ENCODE data around the gene LCN9. TPM values are rescaled to one million over a fixed set of nuclear protein-coding genes. Genes with fewer than 3 reads are reported as not detected.

The LCN9 gene
- total and polyA plus RNA-seq, 4 donors: not detected

DNA sequence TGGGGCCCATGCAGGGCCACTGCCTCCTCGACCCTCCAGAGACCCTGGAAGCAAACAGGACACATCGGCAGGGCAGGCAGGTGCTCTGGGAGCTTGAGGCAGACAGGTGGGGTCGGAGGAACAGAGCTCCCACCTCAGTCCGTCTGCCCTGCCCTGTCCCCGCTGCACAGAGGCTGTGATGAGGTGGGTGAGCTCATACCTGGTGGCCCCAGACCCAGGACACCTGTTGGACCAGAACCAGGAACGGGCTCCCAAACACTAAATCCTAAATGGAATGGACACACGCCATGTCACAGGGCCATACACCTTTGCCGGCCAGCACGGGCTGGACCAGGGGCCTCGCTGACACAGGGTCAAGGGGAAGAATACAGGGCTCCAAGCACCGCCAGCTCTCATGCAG, 30.7 kb downstream of the LCN9 start:
- DNase-seq (ENCODE audit: low spot score): no peak
- TF ChIP-seq, protein P1, sequence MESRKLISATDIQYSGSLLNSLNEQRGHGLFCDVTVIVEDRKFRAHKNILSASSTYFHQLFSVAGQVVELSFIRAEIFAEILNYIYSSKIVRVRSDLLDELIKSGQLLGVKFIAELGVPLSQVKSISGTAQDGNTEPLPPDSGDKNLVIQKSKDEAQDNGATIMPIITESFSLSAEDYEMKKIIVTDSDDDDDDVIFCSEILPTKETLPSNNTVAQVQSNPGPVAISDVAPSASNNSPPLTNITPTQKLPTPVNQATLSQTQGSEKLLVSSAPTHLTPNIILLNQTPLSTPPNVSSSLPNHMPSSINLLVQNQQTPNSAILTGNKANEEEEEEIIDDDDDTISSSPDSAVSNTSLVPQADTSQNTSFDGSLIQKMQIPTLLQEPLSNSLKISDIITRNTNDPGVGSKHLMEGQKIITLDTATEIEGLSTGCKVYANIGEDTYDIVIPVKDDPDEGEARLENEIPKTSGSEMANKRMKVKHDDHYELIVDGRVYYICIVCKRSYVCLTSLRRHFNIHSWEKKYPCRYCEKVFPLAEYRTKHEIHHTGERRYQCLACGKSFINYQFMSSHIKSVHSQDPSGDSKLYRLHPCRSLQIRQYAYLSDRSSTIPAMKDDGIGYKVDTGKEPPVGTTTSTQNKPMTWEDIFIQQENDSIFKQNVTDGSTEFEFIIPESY (IDR thresholded peaks at IDR 0.05): no peak
- TF ChIP-seq HNF4G (IDR thresholded peaks at IDR 0.05) (no peak), GABPA (IDR thresholded peaks at IDR 0.05 in 1 of 2, conservative IDR thresholded peaks at IDR 0.05 in 1 of 2) (no peak), TAF1 (conservative IDR thresholded peaks at IDR 0.05) (no peak), SP1 (IDR thresholded peaks at IDR 0.05) (no peak), RAD21 (IDR thresholded peaks at IDR 0.05) (no peak), FOXA2 (IDR thresholded peaks at IDR 0.05) (no peak), NR2F2 (IDR thresholded peaks at IDR 0.05) (no peak), RXRA (IDR thresholded peaks at IDR 0.05) (no peak), FOXA1 (IDR thresholded peaks at IDR 0.05) (no peak), JUND (IDR thresholded peaks at IDR 0.05) (no peak), EGR1 (IDR thresholded peaks at IDR 0.05; ENCODE audit: low read depth in 2 of 2) (no peak), YY1 (IDR thresholded peaks at IDR 0.05) (no peak), HNF4A (conservative IDR thresholded peaks at IDR 0.05) (no peak)
- TF ChIP-seq, protein P2, sequence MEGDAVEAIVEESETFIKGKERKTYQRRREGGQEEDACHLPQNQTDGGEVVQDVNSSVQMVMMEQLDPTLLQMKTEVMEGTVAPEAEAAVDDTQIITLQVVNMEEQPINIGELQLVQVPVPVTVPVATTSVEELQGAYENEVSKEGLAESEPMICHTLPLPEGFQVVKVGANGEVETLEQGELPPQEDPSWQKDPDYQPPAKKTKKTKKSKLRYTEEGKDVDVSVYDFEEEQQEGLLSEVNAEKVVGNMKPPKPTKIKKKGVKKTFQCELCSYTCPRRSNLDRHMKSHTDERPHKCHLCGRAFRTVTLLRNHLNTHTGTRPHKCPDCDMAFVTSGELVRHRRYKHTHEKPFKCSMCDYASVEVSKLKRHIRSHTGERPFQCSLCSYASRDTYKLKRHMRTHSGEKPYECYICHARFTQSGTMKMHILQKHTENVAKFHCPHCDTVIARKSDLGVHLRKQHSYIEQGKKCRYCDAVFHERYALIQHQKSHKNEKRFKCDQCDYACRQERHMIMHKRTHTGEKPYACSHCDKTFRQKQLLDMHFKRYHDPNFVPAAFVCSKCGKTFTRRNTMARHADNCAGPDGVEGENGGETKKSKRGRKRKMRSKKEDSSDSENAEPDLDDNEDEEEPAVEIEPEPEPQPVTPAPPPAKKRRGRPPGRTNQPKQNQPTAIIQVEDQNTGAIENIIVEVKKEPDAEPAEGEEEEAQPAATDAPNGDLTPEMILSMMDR (IDR thresholded peaks at IDR 0.05; ENCODE audit: low read depth, low read length, missing input control): no peak
- TF ChIP-seq, protein P3, sequence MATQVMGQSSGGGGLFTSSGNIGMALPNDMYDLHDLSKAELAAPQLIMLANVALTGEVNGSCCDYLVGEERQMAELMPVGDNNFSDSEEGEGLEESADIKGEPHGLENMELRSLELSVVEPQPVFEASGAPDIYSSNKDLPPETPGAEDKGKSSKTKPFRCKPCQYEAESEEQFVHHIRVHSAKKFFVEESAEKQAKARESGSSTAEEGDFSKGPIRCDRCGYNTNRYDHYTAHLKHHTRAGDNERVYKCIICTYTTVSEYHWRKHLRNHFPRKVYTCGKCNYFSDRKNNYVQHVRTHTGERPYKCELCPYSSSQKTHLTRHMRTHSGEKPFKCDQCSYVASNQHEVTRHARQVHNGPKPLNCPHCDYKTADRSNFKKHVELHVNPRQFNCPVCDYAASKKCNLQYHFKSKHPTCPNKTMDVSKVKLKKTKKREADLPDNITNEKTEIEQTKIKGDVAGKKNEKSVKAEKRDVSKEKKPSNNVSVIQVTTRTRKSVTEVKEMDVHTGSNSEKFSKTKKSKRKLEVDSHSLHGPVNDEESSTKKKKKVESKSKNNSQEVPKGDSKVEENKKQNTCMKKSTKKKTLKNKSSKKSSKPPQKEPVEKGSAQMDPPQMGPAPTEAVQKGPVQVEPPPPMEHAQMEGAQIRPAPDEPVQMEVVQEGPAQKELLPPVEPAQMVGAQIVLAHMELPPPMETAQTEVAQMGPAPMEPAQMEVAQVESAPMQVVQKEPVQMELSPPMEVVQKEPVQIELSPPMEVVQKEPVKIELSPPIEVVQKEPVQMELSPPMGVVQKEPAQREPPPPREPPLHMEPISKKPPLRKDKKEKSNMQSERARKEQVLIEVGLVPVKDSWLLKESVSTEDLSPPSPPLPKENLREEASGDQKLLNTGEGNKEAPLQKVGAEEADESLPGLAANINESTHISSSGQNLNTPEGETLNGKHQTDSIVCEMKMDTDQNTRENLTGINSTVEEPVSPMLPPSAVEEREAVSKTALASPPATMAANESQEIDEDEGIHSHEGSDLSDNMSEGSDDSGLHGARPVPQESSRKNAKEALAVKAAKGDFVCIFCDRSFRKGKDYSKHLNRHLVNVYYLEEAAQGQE (IDR thresholded peaks at IDR 0.05): no peak
- TF ChIP-seq, protein P4, sequence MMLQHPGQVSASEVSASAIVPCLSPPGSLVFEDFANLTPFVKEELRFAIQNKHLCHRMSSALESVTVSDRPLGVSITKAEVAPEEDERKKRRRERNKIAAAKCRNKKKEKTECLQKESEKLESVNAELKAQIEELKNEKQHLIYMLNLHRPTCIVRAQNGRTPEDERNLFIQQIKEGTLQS (IDR thresholded peaks at IDR 0.05): no peak
- TF ChIP-seq, protein P5, sequence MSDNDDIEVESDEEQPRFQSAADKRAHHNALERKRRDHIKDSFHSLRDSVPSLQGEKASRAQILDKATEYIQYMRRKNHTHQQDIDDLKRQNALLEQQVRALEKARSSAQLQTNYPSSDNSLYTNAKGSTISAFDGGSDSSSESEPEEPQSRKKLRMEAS (IDR thresholded peaks at IDR 0.05): no peak
- Histone ChIP-seq H3K9ac (ENCODE audit: low read depth in 1 of 2, low read length in 2 of 2) (no peak overlapping the region), H3K27ac (ENCODE audit: low read depth in 1 of 2, low read length in 2 of 2) (no peak overlapping the region), H3K4me1 (ENCODE audit: control insufficient read depth in 4 of 4, insufficient read depth in 4 of 4, low read length in 3 of 4) (no peaks in the 10 kb centered on the region), H3K9me3 (ENCODE audit: control insufficient read depth in 4 of 4, low read length in 3 of 4) (no peaks in the 10 kb centered on the region), H3K36me3 (ENCODE audit: control insufficient read depth in 4 of 4, insufficient read depth in 3 of 4, low read depth in 1 of 4, low read length in 3 of 4) (no peaks in the 10 kb centered on the region), H3K27me3 (ENCODE audit: control insufficient read depth in 4 of 4, insufficient read depth in 4 of 4, low read length in 3 of 4) (peaks cover 0 to 5% (median 1%) of the 10 kb centered on the region in 4 donors), H3K4me3 (ENCODE audit: low read depth in 1 of 3, low read length in 3 of 3) (no peak overlapping the region)
- WGBS: 67% methylated on average over 11 of the region's 11 CpGs

Data from liver (tissue), 9 donors.